Ovary (tissue), 9 donors: Measurements from ENCODE around the gene MYOM1. TPM values are rescaled to one million over a fixed set of nuclear protein-coding genes. Genes with fewer than 3 reads are reported as not detected.

Experiments
- DNase-seq, 5 donors: peaks; one replicate each; pipeline ENCODE4 v3.0.0-alpha.2; 2019 to 2020
- H3K27ac ChIP-seq, 2 donors: fragments of 200-600 bp; one replicate each; pipeline versions ENCODE4 v1.5.1 to v1.8.0; 2019 to 2022
- H3K27me3 ChIP-seq: fragments of 200-600 bp; one replicate; pipeline ENCODE4 v1.8.0; 2022
- H3K36me3 ChIP-seq: fragments of 200-600 bp; sonication (generic); one replicate; pipeline ENCODE4 v1.5.1; 2019
- H3K4me1 ChIP-seq: one replicate; pipeline ENCODE4 v1.8.1; 2013; ENCODE audit warnings: mild to moderate bottlenecking, moderate library complexity; ENCODE audit not compliant: insufficient read depth
- H3K4me3 ChIP-seq: fragments of 200-600 bp; sonication (generic); one replicate; pipeline ENCODE4 v1.5.1; 2017
- H3K9me3 ChIP-seq, 2 donors: fragments of 200-600 bp in 1 of 2; sonication (generic) in 1 of 2; one replicate each; pipeline versions ENCODE4 v1.5.1 to v1.8.1; 2013 to 2019; ENCODE audit warnings: mild to moderate bottlenecking in 1 of 2, moderate library complexity in 1 of 2
- CTCF ChIP-seq, 3 donors: fragments of 450-650 bp in 2 of 3; fragments of 200-600 bp in 1 of 3; IDR thresholded peaks; one replicate each; pipeline versions ENCODE4 v1.5.1 to v1.8.0; 2016 to 2022; ENCODE audit warnings: antibody characterized with exemption in 3 of 3, mild to moderate bottlenecking in 1 of 3
- EP300 ChIP-seq: sonication (generic); formaldehyde crosslinking; IDR thresholded peaks from one replicate; pipeline ENCODE4 v1.6.1; 2017; ENCODE audit warnings: antibody characterized with exemption
- POLR2A ChIP-seq: fragments of 450-650 bp; IDR thresholded peaks from one replicate; pipeline ENCODE4 v1.6.1; 2017; ENCODE audit warnings: antibody characterized with exemption, mild to moderate bottlenecking, moderate library complexity
- WGBS, 3 donors: extraction: QIAGEN DNeasy Blood & Tissue Kit in 1 of 3; methylation state at CpG; one replicate each; pipeline versions ENCODE4 v1.1.5 to v1.1.7; 2013 to 2017; 5-methylcytosine and 5-hydroxymethylcytosine counted together
- intact Hi-C, 4 donors: fragments of 100-400 bp; cut with DNase I; formaldehyde crosslinking; loops; one replicate each; pipeline versions ENCODE4 v1.11.0 to v1.15.1; 2022 to 2023
- polyA plus RNA-seq, 2 donors: library from polyadenylated mRNA; stranded (reverse); fragments of 200-250 nt in 1 of 2; fragments of 350-450 nt in 1 of 2; fragmentation: Illumina TruSeq in 1 of 2; extraction: RNeasy Lipid Tissue Mini Kit (QIAGEN cat#74804) in 1 of 2; gene quantifications; one replicate each; pipeline ENCODE4 v1.2.3, GENCODE V29; 2013 to 2014
- total RNA-seq, 7 donors: library from RNA; depleted of rRNA in 2 of 7; stranded (reverse); fragments of >200 nt in 2 of 7; fragmentation: NEBNext Ultra II Directional in 3 of 7; extraction: Animal tissue kit (Norgen Biotek cat#: 25700) in 3 of 7; gene quantifications; one replicate each; pipeline versions ENCODE4 v1.1.0 to v1.2.4, GENCODE V29; 2016 to 2023
- donor health status: DM: no; HTN: no; CAD: no; lungs with moderate emphysema.
- donor health status: DM: no; HTN: no; CAD: no.
- donor health status: Bipolar disorder and iron deficiency.
- donor health status: DM: yes; HTN: yes; CAD: no.
- donor health status: DM: no; HTN: no; CAD: no.
- donor health status: DM: yes; HTN: yes; CAD: no.

The MYOM1 gene
- total and polyA plus RNA-seq, 9 donors, result 0.69 to 21.0 (median 3.6) TPM

GRCh38 chr18:3151399-3152264, 68.1 kb downstream of the MYOM1 start:
- Histone ChIP-seq H3K9me3 (no peaks in the 10 kb centered on the region), H3K36me3 (no peaks in the 10 kb centered on the region), H3K27ac (no peak overlapping the region), H3K27me3 (no peaks in the 10 kb centered on the region), H3K4me1 (no peaks in the 10 kb centered on the region), H3K4me3 (no peak overlapping the region)
- DNase-seq, result no peak
- intact Hi-C loops, result loop anchor here in 3 of 4 donors (5.0 to 10.0 kb wide), 4 partner anchors 73 to 224 kb away; partner anchors contain the start of gene MYL12A (in 1 of the 3)
- WGBS, 3 donors, result 54 to 68% (median 60%) methylated on average over 18 of the region's 18 CpGs
- TF ChIP-seq EP300 (no peak), POLR2A (no peak), CTCF (IDR thresholded peaks at IDR 0.05) (peak; percentile 34 to 53 (median 41))

GRCh38 chr18:3150688-3151087, 69.1 kb downstream of the MYOM1 start:
- TF ChIP-seq POLR2A, result no peak
- no peak for TF ChIP-seq EP300
- TF ChIP-seq CTCF (IDR thresholded peaks at IDR 0.05), result no peak
- WGBS, 3 donors, result 87 to 97% (median 94%) methylated on average over 2 of the region's 2 CpGs
- no peak overlapping the region for H3K4me3 ChIP-seq

GRCh38 chr18:3150274-3150673, 69.5 kb downstream of the MYOM1 start:
- DNase-seq, result no peak
- Histone ChIP-seq H3K9me3 (no peaks in the 10 kb centered on the region), H3K27ac (no peak overlapping the region), H3K36me3 (no peaks in the 10 kb centered on the region), H3K4me3 (no peak overlapping the region), H3K4me1 (no peaks in the 10 kb centered on the region), H3K27me3 (no peaks in the 10 kb centered on the region)
- 95 to 96% (median 96%) methylated on average over 5 of the region's 5 CpGs for WGBS, 3 donors
- no peak for TF ChIP-seq POLR2A
- TF ChIP-seq CTCF (IDR thresholded peaks at IDR 0.05), result no peak
- TF ChIP-seq EP300, result no peak
- intact Hi-C loops, result loop anchor here in 3 of 4 donors (5.0 to 10.0 kb wide), 4 partner anchors 75 to 223 kb away; partner anchors contain the start of gene MYL12A (in 1 of the 3)

More at GRCh38 chr18:3150688-3151087, 69.1 kb downstream of the MYOM1 start:
- Histone ChIP-seq H3K9me3 (no peaks in the 10 kb centered on the region), H3K27ac (no peak overlapping the region), H3K4me1 (no peaks in the 10 kb centered on the region), H3K36me3 (no peaks in the 10 kb centered on the region), H3K27me3 (no peaks in the 10 kb centered on the region)
- DNase-seq, result no peak
- intact Hi-C loops, result loop anchor here in 3 of 4 donors (5.0 to 10.0 kb wide), 4 partner anchors 74 to 223 kb away; partner anchors contain the start of gene MYL12A (in 1 of the 3)

- Histone ChIP-seq H3K27ac (no peak overlapping the region), H3K9me3 (no peaks in the 10 kb centered on the region), H3K4me3 (no peak overlapping the region), H3K36me3 (no peaks in the 10 kb centered on the region), H3K27me3 (no peaks in the 10 kb centered on the region), H3K4me1 (no peaks in the 10 kb centered on the region)
- 34 to 50% (median 43%) methylated on average over 4 of the region's 4 CpGs for WGBS, 3 donors
- no peak for TF ChIP-seq EP300
- no peak for TF ChIP-seq CTCF (IDR thresholded peaks at IDR 0.05)
- no peak for TF ChIP-seq POLR2A
- no peak for DNase-seq
- intact Hi-C loops, result no loop called here
Measured at GRCh38 chr18:3148930-3149535, 70.7 kb downstream of the MYOM1 start.
